NCI-H2227 treated with DMSO at 0.1 percent for 48 hours (cell line): ENCODE measurements around the gene DYRK2.

Experiments
- DNase-seq: peaks from one replicate; lab custom pipeline; 2025; lab: John Stamatoyannopoulos, UW

The DYRK2 gene

GRCh38 chr12:67648521-67649260 is at the start of gene DYRK2:
Gene DYRK2, plus strand, starts transcription at chr12:67648745. Its CDS starts 389 bp downstream, at chr12:67649134.
- DNase-seq, result peak; percentile 31

- no peak for DNase-seq
Observed at GRCh38 chr12:67599691-67600090, 48.9 kb upstream of the DYRK2 start.

GRCh38 chr12:67601126-67601525 is 47.4 kb upstream of the DYRK2 start:
- DNase-seq, result no peak

GRCh38 chr12:67609226-67609870 is 39.2 kb upstream of the DYRK2 start:
- DNase-seq, result no peak

- no peak for DNase-seq
Observed at GRCh38 chr12:67613040-67613439, 35.5 kb upstream of the DYRK2 start.

GRCh38 chr12:67617629-67618028 is 30.9 kb upstream of the DYRK2 start:
- no peak for DNase-seq

- DNase-seq, result no peak
Observed at GRCh38 chr12:67618303-67618702, 30.2 kb upstream of the DYRK2 start.

GRCh38 chr12:67621112-67621511 is 27.4 kb upstream of the DYRK2 start:
- no peak for DNase-seq

GRCh38 chr12:67621926-67622325 is 26.6 kb upstream of the DYRK2 start:
- DNase-seq, result no peak

- no peak for DNase-seq
Observed at GRCh38 chr12:67623259-67623658, 25.3 kb upstream of the DYRK2 start.

GRCh38 chr12:67624355-67624754 is 24.2 kb upstream of the DYRK2 start:
- no peak for DNase-seq

GRCh38 chr12:67625004-67625403 is 23.5 kb upstream of the DYRK2 start:
- DNase-seq, result no peak

GRCh38 chr12:67626156-67626555 is 22.4 kb upstream of the DYRK2 start:
- DNase-seq, result no peak

GRCh38 chr12:67630373-67631088 is 18.0 kb upstream of the DYRK2 start:
- no peak for DNase-seq

- DNase-seq, result no peak
Observed at GRCh38 chr12:67632005-67632404, 16.5 kb upstream of the DYRK2 start.

- no peak for DNase-seq
Observed at GRCh38 chr12:67633024-67633610, 15.4 kb upstream of the DYRK2 start.

GRCh38 chr12:67633708-67634107 is 14.8 kb upstream of the DYRK2 start:
- DNase-seq, result no peak

- DNase-seq, result no peak
Observed at GRCh38 chr12:67634303-67634761, 14.2 kb upstream of the DYRK2 start.

- DNase-seq, result no peak
Observed at GRCh38 chr12:67637718-67638117, 10.8 kb upstream of the DYRK2 start.

GRCh38 chr12:67638694-67639093 is 9.9 kb upstream of the DYRK2 start:
- DNase-seq, result no peak

- DNase-seq, result no peak
Observed at GRCh38 chr12:67640863-67641262, 7.7 kb upstream of the DYRK2 start.

- DNase-seq, result no peak
Observed at GRCh38 chr12:67645126-67645525, 3.4 kb upstream of the DYRK2 start.

GRCh38 chr12:67645601-67646000 is 2.9 kb upstream of the DYRK2 start:
- no peak for DNase-seq
